HuH-7.5 (cell line): ENCODE results near the gene KLHL29.
A peak's percentile ranks its signal among the peaks of the same experiment; 100 is the strongest.

Experiments used
- DNase-seq: peaks from one replicate; pipeline ENCODE4 v3.0.0; 2011; ENCODE audit warnings: low spot score

The KLHL29 gene

GRCh38 chr2:23478087-23478932 lies 93.3 kb downstream of the KLHL29 start:
- no peak for DNase-seq

DNA sequence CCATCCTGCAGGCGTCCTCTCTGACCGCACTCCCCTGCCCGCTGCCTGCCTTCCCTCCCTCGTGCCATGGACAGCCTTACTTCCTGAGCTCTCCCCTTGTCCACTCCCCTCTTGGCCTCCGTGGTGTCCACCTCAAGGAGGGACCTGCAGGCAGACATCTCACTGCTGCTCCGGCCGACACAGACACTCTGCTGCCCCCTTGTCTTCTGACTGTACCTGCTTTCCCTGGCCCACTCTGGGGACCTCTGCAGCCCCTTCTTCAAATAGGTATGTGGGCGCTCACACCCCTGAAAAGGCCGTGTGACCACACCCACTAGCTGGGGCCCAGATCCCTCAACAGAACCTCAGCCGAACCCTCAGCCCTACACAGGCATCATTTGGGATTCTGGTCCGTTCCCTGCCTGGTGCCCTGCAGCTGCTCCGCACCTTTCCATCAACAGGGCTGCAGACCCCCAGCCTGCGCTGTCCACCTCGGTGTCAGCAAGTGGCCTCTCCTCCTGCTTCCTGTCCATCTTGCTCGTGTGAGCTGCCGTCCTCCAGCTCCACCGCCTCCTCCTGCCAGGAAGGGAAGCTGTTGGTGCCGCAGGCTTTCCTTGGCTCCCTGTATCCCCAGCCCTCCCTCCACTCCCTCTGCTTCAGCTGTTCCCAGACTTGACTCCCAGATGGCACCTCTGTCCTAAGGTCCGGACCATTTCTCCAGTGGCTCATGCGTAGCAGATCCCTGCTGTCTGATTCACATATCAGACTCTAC lies 94.1 kb downstream of the KLHL29 start:
- no peak for DNase-seq

DNA sequence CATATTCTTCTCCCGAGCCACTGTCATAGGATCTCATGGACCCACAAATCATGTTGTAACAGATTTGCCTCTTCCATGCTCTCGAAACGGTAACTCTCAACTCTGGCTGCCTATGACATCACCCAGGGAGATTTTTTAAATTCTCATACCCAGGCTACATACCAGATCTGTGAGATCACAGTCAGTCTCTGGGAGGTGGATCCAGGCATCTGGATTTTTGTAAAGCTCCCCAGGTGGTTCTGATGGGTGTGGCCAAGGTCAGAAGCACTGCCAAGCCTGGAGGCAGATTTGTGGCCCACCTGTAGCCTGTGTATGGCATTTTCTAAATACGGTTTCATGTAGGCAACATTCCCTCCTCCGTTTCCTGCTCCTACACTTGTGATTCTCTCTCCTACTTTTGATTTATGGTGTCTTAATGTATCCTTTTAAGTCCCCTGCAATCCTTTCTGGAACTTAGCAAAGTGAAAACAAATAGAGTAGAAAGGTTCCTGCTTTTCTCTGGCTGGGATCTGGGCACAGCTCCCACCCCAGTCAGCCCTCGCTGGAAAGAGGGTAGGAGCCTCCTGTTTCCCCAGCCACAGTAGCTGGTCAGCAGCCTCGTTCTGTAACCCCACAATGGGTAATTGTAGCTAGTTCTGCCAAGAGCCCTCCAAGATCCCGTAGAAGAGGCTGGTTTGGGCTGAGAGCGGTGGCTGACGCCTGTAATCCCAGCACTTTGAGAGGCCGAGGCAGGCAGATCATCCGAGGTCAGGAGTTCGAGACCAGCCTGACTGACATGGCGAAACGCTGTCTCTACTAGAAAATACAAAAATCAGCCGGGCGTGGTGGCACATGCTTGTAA lies 96.2 kb downstream of the KLHL29 start:
- peak; percentile 29 for DNase-seq

- DNase-seq, result no peak
These were observed 97.2 kb downstream of the KLHL29 start for GRCh38 chr2:23482188-23482587.

GRCh38 chr2:23482607-23483006 lies 97.6 kb downstream of the KLHL29 start:
- no peak for DNase-seq

GRCh38 chr2:23483791-23484190 lies 98.8 kb downstream of the KLHL29 start:
- no peak for DNase-seq

- no peak for DNase-seq
These were observed 99.3 kb downstream of the KLHL29 start for GRCh38 chr2:23484275-23484674.

GRCh38 chr2:23484767-23485166 lies 99.8 kb downstream of the KLHL29 start:
- DNase-seq, result no peak

DNA sequence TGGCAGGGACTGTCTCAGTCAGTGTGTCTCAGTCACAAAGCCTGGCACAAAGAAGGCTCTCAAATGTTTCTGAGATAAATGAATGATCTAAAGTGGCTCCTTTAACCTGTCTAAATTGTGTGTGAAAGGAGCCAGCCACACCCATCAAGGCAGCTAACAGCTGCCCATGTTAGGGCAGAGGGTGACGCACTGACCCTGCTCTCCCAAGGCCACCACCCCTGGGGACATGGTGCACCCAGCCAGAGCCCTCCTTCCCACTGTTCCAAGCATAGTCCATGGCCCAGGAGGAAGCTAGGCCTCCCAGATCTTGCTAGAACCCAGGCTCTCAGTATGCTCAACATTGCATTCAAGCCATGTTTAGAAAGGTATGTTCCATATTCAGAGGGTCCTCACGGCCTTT lies 100.3 kb downstream of the KLHL29 start:
- no peak for DNase-seq

DNA sequence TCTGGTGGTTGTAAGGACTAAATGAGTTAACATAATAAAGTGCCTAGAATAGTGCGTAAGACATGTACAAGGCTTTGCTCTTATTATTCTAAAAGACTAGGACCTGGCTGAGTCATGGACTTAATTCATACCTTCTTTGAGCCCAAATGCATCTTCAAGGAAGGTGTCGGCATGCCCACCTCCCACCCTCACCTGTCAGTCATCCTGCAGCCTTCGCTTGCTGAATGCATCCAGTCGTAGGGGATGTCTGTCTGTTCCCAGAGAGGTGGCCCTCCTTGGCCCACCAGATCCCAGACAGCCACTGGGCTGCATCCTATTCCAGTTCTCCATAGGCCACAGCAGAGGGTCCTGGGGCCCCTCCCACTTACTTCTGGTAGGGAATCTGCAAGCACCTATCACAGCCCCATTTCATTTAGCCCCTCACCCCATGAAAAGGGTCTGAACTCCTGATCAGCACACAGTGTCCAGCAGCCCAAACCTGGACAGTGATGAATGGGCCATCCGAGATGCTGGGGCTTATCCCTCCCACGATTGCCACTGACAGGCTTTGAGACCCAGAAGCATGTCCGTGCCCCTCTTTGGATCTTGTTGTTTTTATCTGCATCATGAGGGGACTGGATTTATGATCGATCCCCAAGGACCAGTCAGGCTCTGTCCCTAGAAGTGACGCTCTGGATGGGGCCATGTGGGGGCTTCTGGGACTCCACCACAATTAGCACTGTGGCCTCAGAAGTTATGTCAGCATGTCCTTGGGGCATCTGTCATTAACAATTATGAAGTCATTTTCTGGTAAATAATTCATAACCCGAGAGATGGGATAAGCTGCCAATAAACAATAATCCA lies 101.1 kb downstream of the KLHL29 start:
- DNase-seq, result no peak

- no peak for DNase-seq
These were observed 101.7 kb downstream of the KLHL29 start for GRCh38 chr2:23486684-23487075.

- no peak for DNase-seq
These were observed 102.9 kb downstream of the KLHL29 start for GRCh38 chr2:23487735-23488492.

- no peak for DNase-seq
These were observed 103.6 kb downstream of the KLHL29 start for GRCh38 chr2:23488584-23488983.

DNA sequence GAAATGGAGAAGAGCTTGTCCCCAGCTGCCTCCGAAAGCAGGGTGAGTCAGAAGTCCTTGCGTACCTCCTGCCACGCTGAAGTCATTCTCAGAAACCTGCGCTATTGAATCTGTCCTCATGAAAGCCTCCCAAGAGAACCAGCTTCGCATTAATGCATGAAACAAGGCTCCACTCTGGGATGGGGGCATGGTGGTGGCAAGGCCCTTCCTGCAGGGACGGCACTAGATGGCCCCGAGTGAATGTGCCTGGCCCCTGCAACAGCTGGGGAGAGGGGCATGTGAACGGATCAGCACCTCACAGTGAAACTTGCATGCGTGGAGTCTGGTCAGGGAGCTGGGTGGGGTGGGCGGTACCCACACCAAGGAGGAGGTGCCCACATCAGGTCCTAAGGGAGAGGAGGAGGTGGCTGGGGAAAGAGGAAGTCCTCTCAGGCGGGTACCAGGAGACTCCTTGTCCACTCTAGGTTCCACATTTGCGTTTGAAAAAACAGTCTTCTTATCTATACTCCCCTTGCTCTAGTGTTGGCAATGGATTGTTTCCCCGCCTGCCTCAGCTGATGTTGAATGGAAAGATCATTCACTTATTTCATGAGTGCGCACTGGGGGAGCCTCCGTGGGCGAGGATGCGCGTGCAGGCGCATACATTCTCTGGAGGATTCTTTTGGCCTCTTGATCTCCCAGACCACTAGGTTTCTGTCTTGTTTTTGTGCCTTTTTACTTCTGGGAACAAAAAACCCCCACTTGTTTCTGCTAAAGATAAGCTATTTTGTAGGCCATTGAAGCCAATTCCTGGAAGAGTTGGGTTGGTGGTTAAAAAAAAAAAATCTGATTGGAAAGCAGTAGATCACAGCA lies 104.7 kb downstream of the KLHL29 start:
- DNase-seq, result no peak

GRCh38 chr2:23491591-23492336 lies 106.8 kb downstream of the KLHL29 start:
- no peak for DNase-seq

DNA sequence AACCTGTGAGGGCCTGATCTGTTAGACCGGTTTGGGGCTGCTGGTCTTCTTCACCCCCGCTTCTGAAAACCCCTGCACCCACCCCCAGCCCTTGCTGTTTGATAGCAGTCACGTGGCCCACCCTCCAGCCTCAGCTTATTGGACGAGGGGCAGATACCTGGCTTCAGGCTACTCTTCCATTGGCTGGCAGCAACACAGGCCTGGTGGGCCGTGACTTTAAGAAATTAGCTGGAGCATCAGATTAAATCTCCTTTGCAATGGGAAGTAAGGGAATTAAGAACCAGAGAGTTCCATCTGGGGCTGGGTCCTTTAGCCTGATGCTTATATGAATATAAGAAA lies 107.3 kb downstream of the KLHL29 start:
- DNase-seq, result no peak

GRCh38 chr2:23492921-23493320 lies 107.9 kb downstream of the KLHL29 start:
- peak; percentile 59 for DNase-seq

DNA sequence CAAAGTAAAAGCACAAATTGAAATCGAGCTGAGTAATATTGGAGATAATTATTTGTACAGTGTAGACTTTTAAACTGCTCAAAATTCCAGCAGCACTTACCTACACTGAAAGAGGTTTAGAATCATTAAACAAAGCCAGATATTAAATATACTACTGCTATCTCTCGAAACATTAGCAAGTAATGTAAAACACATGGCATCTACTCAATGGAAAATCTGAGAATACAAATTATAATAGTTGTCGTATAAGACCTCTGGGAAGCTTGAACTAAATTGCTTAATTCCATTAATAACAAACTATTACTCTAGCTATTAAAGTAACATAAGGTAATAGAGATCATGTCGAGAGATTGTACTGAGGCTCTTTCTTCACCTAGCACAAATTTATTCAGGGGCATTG lies 108.9 kb downstream of the KLHL29 start:
- no peak for DNase-seq

GRCh38 chr2:23494286-23494685 lies 109.3 kb downstream of the KLHL29 start:
- no peak for DNase-seq
